Measurements from ENCODE around the gene IRGC.
"Not testable (repeated sequence)": the region's sequence is repeated elsewhere in the genome, so short reads cannot be mapped to it uniquely, and the experiment has no call there.

IRGC gene, protein sequence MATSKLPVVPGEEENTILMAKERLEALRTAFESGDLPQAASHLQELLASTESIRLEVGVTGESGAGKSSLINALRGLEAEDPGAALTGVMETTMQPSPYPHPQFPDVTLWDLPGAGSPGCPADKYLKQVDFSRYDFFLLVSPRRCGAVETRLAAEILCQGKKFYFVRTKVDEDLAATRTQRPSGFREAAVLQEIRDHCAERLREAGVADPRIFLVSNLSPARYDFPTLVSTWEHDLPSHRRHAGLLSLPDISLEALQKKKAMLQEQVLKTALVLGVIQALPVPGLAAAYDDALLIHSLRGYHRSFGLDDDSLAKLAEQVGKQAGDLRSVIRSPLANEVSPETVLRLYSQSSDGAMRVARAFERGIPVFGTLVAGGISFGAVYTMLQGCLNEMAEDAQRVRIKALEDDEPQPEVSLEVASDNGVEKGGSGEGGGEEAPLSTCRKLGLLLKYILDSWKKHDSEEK

DNA sequence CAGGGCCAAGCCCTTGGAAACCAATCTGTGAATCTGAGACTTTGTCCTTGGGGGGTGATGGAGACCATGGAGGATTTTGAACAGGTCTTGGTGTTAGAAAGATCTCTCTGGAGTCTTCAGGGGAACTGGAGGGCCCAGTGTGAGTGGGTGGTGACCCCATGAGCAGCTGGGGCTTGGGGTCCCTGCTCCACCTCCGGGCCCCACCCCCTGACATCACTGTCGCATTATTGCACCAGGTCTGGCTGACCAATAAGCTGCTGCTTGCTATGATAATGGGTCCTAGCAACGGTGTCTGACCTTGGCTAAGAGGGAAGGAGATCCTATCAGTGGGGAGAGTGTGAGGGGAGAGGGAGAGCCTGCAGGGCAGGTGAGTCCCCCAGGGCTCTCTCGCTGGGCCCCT is at the start of gene IRGC:
Gene IRGC (plus strand): TSS at position 301 of the 400 bp plus-strand sequence. CDS start 2,483 bp downstream, outside the sequence.
- no peak for DNase-seq (ENCODE audit: low read depth in 2 of 2, low spot score in 1 of 2)

DNA sequence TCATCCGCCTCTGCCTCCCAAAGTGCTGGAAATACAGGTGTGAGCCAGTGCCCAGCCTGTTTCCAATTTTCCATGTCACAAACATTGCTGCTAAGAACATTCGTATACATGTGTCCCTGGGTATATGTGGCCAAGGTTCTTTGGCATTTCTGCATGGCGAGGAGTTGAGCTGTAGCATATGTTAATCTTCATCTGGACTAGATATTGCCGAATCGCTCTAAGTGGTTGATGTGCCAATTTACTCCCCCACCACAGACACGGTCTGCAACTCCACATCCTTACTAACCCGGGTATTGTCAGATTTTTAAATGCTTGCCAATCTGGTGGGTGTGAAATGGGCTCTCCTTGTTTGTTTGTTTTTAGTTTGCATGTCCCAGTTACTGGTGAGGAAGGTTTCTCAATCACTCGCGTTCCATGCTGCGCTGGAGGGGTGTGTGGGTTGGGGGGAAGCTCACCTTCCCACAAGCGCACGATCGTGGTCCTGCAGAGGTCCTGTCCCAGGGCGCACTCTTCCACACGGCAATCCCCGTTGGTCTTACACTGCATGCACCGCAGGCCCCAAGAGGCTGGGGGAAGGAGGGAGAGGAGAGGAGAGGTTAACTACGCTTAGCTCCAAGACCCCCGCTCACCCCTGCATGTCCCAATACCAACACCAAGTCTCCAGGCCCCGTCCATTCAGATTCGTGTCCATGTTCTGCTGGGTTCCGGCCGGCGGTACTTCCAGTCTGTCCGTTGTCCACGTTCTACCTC is 48.6 kb upstream of the IRGC start:
- no peak for DNase-seq (ENCODE audit: low read depth in 2 of 2, low spot score in 1 of 2)

DNA sequence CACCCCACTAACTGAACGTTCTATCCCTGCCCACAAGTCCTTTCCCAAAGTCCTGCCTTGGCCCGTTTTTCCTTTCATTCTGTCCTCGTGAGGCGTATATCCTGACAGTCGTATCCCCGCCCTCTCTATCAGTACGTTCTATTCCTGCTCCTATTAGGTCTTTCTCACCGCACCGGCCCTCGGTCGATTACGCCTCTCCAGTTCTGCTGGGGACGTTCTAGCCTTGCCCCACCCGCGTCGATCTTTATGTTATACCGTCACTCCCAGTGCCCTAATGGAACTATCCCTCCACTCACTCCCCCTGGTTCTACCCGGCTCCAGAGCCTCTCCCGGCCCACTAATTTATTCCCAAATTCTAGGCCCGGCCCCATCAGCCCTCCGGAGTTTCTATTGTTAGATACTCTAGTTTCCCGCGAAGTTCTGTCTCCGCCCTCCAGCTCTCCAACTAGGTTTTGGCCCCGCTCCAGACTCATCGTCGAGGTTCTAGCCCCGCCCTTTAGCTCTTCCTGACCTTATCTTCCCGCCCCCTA is 47.9 kb upstream of the IRGC start:
- DNase-seq (ENCODE audit: low read depth in 2 of 2, low spot score in 1 of 2): no peak

DNA sequence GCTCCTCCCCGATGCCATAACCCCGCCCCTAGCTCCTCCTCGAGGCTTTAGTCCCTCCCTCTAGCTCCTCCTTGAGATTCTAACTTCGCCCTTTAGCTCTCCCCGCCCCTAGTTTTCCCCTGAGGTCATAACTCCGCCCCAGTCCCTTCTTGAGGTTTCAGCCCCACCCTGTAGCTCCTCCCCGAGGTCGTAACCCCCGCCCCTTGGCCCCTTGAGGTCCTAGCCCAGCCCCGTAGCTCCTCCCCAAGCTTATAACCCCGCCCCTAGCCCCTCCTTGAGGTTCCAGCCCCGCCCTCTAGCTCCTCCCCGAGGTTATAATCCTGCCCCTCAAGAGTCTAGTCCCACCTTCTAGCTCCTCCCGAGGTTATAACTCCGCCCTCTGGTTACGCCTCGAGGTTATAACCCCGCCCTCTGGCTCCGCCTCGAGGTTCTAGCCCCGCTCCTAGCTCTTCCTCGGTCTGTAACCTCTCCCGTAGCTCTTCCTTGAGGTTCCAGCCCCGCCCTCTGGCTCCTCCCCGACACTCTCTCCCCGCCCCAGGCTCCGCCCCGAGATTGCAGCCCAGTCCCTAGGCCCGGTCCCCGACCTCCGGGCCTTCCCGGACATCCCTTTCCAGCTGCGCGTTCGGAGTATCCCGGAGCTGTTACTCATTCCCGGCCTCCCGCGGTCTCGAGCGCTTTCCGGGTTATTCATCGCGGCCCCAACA is 47.3 kb upstream of the IRGC start:
- DNase-seq (ENCODE audit: low read depth in 2 of 2, low spot score in 1 of 2): peak; percentile 82 to 85

DNA sequence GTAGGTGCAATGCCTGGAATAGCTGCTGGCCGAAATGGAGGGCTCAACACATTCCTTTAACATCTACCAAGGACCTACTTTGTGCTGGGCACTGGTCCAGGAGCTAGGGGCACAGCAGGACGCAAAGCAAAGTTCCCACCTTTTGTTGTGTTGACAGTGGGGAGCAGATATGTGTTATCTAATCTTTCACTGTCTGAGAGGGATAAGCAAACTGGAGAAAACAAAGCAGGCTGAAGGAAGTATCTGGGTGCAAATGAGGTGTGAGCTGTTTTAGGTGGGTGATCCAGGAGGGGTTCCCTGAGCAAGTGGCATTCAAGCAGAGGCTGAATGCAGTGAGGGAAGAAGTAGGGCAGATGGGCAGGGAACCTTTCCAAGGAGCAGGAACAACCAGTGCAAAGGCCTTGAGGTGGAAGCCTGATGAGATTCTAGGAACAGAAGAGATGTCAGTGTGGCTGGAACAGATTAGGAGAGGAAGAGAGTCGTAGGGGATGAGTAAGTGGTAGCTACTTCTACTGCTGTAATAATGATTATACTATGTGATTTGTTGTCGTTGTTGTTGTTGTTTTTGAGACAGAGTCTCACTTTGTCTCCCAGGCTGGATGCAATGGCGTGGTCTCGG is 43.7 kb upstream of the IRGC start:
- DNase-seq (ENCODE audit: low read depth in 2 of 2, low spot score in 1 of 2): no peak

DNA sequence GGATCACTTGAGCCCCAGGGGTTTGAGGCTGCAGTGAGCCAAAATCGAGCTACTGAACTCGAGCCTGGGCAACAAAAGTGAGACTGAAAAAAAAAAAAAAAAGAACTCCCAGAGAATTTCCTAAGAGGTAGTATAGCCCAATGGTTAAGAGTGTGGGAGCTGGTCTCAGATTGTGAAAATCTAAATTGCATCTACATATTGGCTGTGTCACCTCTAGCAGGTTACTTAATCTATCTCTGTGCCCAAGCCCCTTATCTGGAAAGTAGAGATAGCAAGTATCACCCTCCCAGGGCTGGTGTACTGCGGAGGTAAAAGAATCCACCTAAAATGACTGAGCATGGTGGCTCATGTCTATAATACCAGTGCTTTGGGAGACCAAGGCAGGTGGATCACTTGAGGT is 42.2 kb upstream of the IRGC start:
- no peak for DNase-seq (ENCODE audit: low read depth in 2 of 2, low spot score in 1 of 2)

DNA sequence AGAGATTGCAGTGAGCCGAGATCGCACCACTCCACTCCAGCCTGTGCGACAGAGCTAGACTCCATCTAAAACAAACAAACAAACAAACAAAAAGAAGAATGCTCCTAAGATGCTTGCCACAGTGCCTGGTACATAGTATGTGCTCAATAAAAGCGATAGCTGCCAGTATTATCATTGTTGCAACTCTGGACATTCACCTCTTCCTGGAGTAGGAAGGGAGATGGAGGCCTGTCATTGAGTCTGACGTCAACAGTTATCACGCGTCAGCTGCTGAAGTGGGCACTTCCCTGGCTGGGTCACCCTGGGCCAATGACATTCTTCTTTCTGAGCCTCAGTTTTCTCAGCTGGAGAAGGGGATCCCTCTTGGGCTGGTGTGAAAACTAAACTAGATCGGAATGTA is 41.7 kb upstream of the IRGC start:
- no peak for DNase-seq (ENCODE audit: low read depth in 2 of 2, low spot score in 1 of 2)

DNA sequence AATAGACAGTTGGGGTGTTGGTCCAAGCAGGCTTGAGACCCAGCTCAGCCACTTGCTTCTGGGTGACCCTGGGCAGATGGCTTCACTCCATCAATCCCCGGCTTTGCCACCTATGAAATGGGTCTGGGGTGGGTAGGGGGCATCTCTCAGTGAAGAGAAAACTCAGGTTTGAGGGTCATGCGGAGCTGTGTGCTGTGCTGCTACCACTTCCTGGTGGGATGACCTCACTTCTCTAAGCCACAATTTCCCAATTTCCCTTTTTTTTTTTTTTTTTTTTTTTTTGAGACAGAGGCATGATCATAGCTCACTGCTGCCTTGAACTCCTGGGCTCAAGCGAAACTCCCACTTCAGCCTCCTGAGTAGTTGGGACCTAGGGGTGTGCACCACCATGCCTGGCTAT is 41.3 kb upstream of the IRGC start:
- no peak for DNase-seq (ENCODE audit: low read depth in 2 of 2, low spot score in 1 of 2)

DNA sequence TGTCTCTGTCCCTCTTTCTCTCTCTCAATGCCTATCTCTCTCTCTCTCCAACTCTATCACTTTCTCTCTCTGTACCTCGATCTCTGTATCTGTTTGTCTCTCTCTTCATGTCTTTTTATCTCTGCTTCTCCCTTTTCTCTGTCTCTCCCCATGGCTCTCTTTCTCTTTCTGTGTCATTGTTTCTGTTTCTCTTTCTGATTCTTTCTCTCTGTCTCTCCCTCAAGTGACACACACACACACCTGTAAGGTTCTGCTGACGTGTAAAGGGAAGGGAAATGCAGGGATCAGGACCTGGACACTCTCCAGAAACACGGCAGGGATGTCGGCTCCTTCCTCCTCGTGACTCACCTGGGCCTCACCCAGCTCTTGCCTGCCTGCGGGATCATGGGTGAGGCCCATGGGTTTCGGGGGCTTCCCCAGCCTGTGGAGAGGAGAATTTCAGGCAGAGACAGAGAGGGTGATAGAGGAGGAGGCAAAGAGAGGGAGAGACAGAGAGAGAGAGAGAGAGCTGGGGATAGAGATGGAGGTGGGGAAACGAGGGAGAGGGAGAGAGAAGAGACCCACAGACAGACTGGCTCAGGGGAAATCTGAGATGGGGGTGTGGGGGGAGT is 40.5 kb upstream of the IRGC start:
- DNase-seq (ENCODE audit: low read depth in 2 of 2, low spot score in 1 of 2): no peak

DNA sequence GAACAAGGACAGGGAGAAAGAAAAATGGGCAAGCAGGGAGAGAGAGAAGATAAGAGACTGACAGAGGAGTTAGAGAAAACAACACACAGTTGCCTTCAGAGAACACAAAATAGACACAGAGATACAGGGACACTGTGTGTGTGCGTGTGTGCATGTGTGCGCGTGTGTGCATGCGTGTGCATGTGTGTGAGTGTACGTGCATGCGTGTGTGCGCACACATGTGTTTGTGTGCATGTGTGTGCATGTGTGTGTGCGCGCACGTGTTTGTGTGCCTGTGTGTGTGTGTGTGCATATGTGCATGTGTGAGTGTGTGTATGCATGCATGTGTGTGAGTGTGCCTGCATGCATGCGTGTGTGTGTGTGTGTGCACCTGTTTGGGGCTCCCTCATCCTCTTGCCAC is 40.0 kb upstream of the IRGC start:
- DNase-seq (ENCODE audit: low read depth in 2 of 2, low spot score in 1 of 2): no peak

DNA sequence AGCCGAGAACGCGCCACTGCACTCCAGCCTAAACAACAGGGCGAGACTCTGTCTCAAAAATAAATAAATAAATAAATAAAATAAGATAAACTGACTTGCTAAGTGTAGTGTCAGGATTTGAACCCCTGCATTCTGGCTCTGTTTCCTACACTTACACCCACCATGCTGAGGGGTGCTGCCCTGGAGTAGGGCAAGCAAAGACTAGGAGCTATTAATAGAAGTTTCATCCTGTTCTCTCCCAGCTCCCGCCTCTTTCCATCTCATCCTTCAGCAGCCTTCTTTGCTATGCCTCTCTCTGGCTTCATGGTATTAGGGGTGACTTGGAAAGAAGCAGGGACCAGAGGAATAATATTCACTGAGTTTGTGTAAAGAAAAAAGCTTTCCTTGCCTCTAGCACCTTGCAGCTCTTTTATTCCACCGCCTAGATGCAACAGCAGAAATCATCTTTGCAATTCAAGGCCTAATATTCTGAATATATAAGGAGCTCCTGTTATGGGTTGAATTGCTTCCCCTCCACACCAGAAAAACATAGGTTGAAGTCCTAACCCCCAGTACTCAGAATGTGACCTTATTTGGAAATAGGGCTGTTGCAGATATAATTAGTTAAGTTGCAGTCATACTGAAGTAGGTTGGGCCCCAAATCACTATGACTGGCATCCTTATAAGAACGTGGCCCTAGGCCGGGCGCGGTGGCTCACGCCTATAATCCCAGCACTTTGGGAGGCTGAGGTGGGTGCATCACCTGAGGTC is 37.2 kb upstream of the IRGC start:
- no peak for DNase-seq (ENCODE audit: low read depth in 2 of 2, low spot score in 1 of 2)

DNA sequence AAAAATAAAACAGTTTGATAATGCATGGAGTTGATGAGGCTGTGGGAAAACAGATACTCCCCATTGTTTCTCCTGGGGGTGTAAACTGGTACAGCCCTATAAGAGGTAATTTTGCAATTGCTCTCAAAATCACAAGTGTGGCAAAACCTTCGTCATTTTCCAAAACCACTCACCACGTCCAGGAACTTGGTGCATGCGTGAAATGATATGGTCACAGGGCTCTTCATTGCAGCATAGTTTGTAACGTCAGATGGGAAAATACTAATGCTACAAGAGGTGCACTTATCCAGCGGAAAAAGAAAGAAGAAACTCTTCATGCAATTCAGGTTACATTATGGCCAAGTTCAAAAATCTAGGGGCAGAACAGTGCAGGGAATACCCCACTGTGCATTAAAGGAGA is 34.1 kb upstream of the IRGC start:
- DNase-seq (ENCODE audit: low read depth in 2 of 2, low spot score in 1 of 2): no peak

DNA sequence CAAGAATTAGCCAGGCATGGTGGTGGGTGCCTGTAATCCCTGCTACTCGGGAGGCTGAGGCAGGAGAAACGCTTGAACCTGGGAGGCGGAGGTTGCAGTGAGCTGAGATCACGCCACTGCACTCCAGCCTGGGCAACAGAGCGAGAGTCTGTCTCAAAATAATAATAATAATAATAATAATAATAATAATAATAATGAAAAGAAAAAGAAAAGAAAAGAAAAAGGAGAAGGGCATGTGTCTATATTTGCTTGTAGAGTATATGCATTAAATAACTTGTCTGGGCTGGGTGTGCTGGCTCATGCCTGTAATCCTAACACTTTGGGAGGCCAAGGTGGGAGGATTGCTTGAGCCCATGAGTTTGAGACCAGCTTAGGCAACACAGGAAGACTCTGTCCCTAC is 33.6 kb upstream of the IRGC start:
- not testable (repeated sequence) for DNase-seq (ENCODE audit: low read depth in 2 of 2, low spot score in 1 of 2)

DNA sequence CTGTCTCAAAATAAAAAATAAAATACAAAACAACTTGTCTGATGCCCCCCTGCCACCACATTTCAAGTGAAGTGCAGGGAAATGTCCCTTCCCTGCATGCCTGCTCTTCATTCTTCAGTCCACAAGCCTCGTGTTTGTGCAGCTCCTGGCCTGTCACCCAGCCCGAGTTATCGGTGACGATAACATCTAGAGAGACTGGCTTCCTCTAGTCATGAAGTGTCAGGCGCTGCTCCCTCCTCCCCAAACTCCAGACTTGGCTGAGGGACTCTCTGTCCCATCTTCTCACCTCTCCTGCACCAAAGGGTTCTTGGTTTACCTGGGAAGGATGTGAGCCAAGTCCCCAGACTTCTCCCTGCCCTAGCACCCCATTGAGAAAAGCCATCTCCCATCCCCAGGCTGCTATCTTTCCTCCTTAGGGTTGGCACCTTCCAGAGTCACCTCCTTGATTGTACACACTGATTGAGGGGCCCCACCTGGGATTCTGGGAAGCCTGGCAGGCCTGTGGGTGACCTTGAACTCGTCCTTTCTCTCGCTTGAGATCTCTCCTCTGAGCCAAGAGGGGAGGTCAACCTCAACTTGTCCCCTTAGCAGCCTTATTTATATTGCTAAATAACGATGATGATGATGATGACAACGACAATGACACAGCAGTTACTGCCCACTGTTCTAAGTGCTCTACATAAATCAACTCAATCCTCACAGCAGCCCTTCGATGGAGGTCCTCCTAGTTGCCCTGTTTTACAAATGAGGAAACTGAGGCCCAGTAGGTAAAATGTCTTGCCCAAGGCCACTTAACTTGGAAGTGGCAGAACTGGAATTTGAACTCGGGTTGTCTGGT is 32.8 kb upstream of the IRGC start:
- DNase-seq (ENCODE audit: low read depth in 2 of 2, low spot score in 1 of 2): no peak

DNA sequence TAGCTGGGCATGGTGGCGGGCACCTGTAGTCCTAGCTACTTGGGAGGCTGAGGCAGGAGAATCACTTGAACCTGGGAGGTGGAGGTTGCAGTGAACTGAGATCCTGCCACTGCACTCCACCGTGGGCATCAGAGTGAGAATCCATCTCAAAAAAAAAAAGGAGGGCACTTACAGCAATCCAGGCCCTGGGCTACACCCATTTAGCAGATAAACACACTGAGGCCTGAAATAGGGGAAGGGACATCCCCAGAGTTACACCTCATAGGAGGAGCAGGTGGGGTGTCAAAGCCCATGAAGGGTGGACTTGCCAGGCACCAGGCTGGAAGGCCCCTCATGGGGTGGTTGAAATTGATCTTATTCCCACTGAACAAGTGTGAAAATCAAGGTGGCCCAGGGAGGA is 32.0 kb upstream of the IRGC start:
- no peak for DNase-seq (ENCODE audit: low read depth in 2 of 2, low spot score in 1 of 2)

DNA sequence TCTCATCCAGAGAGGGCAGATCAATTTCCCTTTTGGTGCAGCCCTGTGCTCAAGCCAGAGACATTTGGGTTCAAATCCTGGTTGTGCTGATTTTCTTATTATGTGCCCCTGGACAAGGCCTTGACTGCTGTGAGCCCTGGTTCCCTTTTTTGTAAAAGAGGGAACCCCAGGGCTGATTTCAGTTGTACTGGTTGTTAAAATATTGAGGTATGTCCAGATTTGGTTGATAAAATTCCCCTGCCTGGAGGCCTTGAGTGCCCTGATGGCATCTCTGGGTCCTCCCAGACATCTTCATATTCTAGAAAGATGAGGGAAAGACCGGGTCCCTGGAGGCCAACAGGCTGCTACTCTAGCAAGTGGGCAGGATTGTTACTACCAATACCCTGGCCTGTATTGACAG is 31.6 kb upstream of the IRGC start:
- DNase-seq (ENCODE audit: low read depth in 2 of 2, low spot score in 1 of 2): no peak

DNA sequence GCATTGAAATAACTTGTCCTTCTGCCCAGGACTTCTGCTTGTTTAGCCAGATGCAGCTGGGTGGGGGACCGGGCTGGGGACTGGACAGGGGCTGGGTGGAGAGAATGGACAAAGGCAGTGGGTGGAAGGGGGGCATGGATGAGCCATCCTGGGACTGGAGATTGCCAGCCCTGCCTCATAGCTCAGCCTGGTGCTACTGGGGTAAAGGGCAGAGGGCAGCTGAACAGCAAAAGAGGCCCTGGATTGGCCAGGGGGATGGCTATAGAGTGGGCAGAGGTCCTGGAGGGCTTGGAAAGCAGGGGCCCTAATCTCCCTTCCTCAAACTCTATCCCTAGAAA is 28.2 kb upstream of the IRGC start:
- no peak for DNase-seq (ENCODE audit: low read depth in 2 of 2, low spot score in 1 of 2)

DNA sequence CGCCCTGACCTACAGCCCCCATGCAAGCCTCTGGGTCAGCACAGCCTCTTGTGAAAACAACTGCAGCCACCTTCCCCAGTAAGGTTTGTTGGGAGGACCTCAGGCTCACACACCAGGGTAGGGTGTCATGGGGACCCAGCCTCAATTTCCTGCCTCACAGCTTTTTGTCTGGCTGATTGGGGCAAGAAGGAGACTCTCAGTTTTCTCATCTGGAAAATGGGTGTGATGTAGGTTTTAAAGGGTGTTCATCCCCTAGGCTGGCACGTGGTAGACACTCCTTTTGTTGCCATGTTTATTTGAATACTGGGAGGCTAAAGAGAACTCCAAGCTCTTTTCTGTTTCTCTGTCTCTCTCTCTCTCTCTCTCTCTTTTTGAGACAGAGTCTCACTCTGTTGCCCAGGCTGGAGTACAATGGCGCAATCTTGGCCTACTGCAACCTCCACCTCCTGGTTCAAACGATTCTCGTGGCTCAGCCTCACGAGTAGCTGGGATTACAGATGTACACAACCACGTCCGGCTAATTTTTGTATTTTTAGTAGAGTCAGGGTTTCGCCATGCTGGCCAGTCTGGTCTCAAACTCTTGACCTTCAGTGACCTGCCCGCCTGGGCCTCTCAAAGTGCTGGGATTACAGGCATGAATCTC is 27.7 kb upstream of the IRGC start:
- no peak for DNase-seq (ENCODE audit: low read depth in 2 of 2, low spot score in 1 of 2)

DNA sequence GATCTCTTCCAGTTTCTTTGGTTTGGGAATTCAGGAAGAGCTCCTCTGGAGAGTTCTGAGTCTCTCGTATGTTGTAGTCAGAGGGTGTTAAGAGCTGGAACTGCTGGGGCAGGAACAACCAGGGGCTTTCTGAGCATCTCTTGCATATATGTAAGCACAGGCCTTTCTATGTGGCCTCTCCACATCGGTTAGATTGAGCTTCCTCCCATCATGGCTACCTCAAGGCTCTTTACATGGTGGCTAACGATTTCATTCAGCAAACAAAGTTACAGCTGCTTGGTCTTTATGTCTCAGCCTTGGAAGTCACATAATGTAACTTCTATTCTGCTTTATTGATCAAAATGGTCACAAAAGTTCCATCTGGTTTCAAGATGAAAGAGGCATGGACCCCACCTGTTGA is 25.4 kb upstream of the IRGC start:
- DNase-seq (ENCODE audit: low read depth in 2 of 2, low spot score in 1 of 2): no peak

Measured in stimulated activated CD8-positive, alpha-beta memory T cell treated with anti-CD3 and anti-CD28 coated beads, Interleukin-4, amount 100 ng/mL, for 4 hours (primary cell).